Measurements from ENCODE around the gene MLYCD.

GRCh38 chr16:83862661-83863060, 36.3 kb upstream of the MLYCD start:
- TF ChIP-seq CTCF (IDR thresholded peaks at IDR 0.05) (no peak), POLR2A (IDR thresholded peaks at IDR 0.05) (no peak)

Measured in right lobe of liver (tissue), 4 donors.